ENCODE data around the gene LPCAT3.

- TF ChIP-seq CTCF (optimal IDR thresholded peaks at IDR 0.05 in 1 of 3, IDR thresholded peaks at IDR 0.05 in 1 of 3, conservative IDR thresholded peaks at IDR 0.05 in 1 of 3; ENCODE audit: extremely low read depth in 1 of 3, insufficient read depth in 2 of 3, low read length in 3 of 3) (no peak), EZH2 (IDR thresholded peaks at IDR 0.05; ENCODE audit: low read length) (no peak)
Measured at GRCh38 chr12:6928703-6929407, 89.4 kb downstream of the LPCAT3 start.
